Measurements from ENCODE around the gene CHD5.

CHD5 gene

GRCh38 chr1:6052543-6053205 is 127.4 kb downstream of the CHD5 start:
- DNase-seq: no peak
